ENCODE data around the gene PARD6A. TPM values are rescaled to one million over a fixed set of nuclear protein-coding genes. Genes with fewer than 3 reads are reported as not detected.

PARD6A gene
- total RNA-seq, 2 experiments from 2014 or later: 6.3 to 7.2 TPM

DNA sequence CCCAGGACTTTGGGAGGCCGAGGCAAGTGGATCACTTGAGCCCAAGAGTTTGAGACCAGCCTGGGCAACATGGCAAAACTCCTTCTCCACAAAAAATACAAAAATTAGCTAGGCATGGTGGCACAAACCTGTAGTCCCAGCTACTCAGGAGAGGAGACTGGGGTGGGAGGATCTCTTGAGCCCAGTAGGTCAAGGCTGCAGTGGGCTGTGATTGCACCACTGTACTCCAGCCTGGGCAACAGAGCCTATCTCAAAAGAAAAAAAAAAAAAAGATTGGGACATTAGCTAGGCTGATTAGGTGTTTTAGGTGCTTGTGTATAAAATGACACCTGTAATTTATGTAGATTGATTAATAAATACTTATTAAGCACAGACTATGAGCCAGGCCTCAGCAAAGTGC is 48.3 kb downstream of the PARD6A start:
- H3K27me3 Mint-ChIP-seq: no peaks in the 10 kb centered on the region
- H3K4me1 Mint-ChIP-seq (ENCODE audit: low read depth): peaks cover 6% of the 10 kb centered on the region
- DNase-seq (no peak), ATAC-seq (no peak)
- TF ChIP-seq, protein P1, sequence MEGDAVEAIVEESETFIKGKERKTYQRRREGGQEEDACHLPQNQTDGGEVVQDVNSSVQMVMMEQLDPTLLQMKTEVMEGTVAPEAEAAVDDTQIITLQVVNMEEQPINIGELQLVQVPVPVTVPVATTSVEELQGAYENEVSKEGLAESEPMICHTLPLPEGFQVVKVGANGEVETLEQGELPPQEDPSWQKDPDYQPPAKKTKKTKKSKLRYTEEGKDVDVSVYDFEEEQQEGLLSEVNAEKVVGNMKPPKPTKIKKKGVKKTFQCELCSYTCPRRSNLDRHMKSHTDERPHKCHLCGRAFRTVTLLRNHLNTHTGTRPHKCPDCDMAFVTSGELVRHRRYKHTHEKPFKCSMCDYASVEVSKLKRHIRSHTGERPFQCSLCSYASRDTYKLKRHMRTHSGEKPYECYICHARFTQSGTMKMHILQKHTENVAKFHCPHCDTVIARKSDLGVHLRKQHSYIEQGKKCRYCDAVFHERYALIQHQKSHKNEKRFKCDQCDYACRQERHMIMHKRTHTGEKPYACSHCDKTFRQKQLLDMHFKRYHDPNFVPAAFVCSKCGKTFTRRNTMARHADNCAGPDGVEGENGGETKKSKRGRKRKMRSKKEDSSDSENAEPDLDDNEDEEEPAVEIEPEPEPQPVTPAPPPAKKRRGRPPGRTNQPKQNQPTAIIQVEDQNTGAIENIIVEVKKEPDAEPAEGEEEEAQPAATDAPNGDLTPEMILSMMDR (IDR thresholded peaks at IDR 0.05): no peak
- no peak overlapping the region for H3K4me3 Mint-ChIP-seq
- CTCF ChIA-PET: interaction anchor here (0.7 kb wide), 1 partner anchor 10 kb away, joined by 3 read pairs; the partner anchor contains the start of gene GFOD2
- POLR2A ChIA-PET: interaction anchor here (0.6 to 1.0 kb wide), 2 partner anchors 9 to 26 kb away, joined by 3 to 4 read pairs; no protein-coding TSS in a partner anchor
- H3K27ac Mint-ChIP-seq: no peak overlapping the region
- intact Hi-C loops (cut with micrococcal nuclease): no loop called here
- H3K36me3 Mint-ChIP-seq (ENCODE audit: low read depth): peaks cover 2% of the 10 kb centered on the region
- no peaks in the 10 kb centered on the region for H3K9me3 Mint-ChIP-seq

DNA sequence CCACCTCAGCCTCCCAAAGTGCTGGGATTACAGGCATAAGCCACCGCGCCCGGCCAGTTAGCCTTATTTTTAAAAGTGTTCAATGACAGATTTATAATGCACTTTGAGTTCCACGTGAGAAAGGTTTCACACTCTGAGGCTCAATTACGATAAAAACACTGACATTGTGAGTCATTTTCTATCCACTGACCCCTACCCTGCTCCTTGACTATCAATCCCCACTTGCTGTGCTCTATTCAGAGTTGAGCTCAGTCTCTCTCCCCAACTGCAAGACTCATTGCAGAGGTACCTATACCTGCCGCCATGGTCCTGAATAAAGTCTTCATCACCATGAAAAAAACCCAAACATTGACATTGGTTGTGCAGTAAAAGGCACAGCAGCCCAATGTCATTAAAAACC is 49.8 kb downstream of the PARD6A start:
- Mint-ChIP-seq H3K9me3 (no peaks in the 10 kb centered on the region), H3K36me3 (ENCODE audit: low read depth) (peaks cover 2% of the 10 kb centered on the region), H3K27me3 (no peaks in the 10 kb centered on the region), H3K27ac (no peak overlapping the region), H3K4me1 (ENCODE audit: low read depth) (peaks cover 3% of the 10 kb centered on the region), H3K4me3 (no peak overlapping the region)
- ChIA-PET POLR2A (no interaction called here), CTCF (interaction anchor here (0.9 kb wide), 1 partner anchor 7 kb away, joined by 3 read pairs; no protein-coding TSS in a partner anchor)
- TF ChIP-seq, protein P1 (IDR thresholded peaks at IDR 0.05): no peak
- intact Hi-C loops (cut with micrococcal nuclease): no loop called here
- DNase-seq (no peak), ATAC-seq (no peak)

Other genes starting within 250 kb of the PARD6A start
- under 1 TPM; 0.54 to 0.60 TPM for gene ZDHHC1, start 244.5 kb upstream of the PARD6A start, total RNA-seq
- gene HSD11B2, start 229.8 kb upstream of the PARD6A start, total RNA-seq: 1 to 10 TPM; 1.6 to 2.3 TPM
- gene ATP6V0D1, start 179.8 kb upstream of the PARD6A start, total RNA-seq: 10 to 100 TPM; 17.5 to 18.2 TPM
- not detected for gene AGRP, start 177.4 kb upstream of the PARD6A start, total RNA-seq
- gene RIPOR1, start 132.1 kb upstream of the PARD6A start, total RNA-seq: 10 to 100 TPM; 15.7 to 20.0 TPM
- 10 to 100 TPM; 47.4 to 50.6 TPM for gene CTCF, start 98.4 kb upstream of the PARD6A start, total RNA-seq
- gene CARMIL2, start 15.8 kb upstream of the PARD6A start, total RNA-seq: 100 to 1,000 TPM; 151 to 155 TPM
- gene ACD, start 700 bp upstream of the PARD6A start, total RNA-seq: 10 to 100 TPM; 50.8 to 53.7 TPM
- gene ENKD1, start 5.8 kb downstream of the PARD6A start, total RNA-seq: 1 to 10 TPM; 8.4 to 8.9 TPM
- gene C16orf86, start 5.9 kb downstream of the PARD6A start, total RNA-seq: 1 to 10 TPM; 2.8 to 4.7 TPM
- 10 to 100 TPM; 11.6 to 14.1 TPM for gene GFOD2, start 58.4 kb downstream of the PARD6A start, total RNA-seq
- gene RANBP10, start 145.6 kb downstream of the PARD6A start, total RNA-seq: 10 to 100 TPM; 15.9 to 18.9 TPM
- under 1 TPM; 0.40 to 0.47 TPM for gene TSNAXIP1, start 145.9 kb downstream of the PARD6A start, total RNA-seq
- gene THAP11, start 181.4 kb downstream of the PARD6A start, total RNA-seq: 10 to 100 TPM; 40.6 to 40.7 TPM
- gene NUTF2, start 186.0 kb downstream of the PARD6A start, total RNA-seq: 100 to 1,000 TPM; 152 to 157 TPM
- gene CENPT, start 186.7 kb downstream of the PARD6A start, total RNA-seq: 10 to 100 TPM; 40.4 to 42.2 TPM
- 10 to 100 TPM; 78.7 to 90.9 TPM for gene EDC4, start 212.1 kb downstream of the PARD6A start, total RNA-seq
- gene NRN1L, start 223.9 kb downstream of the PARD6A start, total RNA-seq: under 1 TPM in 1 of 2 experiments, not detected in 1; 0.83 TPM
- gene PSKH1, start 232.3 kb downstream of the PARD6A start, total RNA-seq: 1 to 10 TPM; 8.4 to 8.5 TPM